Muscle layer of colon (tissue), 2 donors: ENCODE data around the gene MSMB.
"Not testable (repeated sequence)": the region's sequence is repeated elsewhere in the genome, so short reads cannot be mapped to it uniquely, and the experiment has no call there.

Source experiments
- H3K27ac ChIP-seq: one replicate; pipeline ENCODE4 v1.7.0; 2013; ENCODE audit warnings: low read depth, mild to moderate bottlenecking, low read length, moderate library complexity
- H3K27me3 ChIP-seq, 2 donors: one replicate each; pipeline ENCODE4 v1.7.0; 2013; ENCODE audit warnings: low read length in 2 of 2, mild to moderate bottlenecking in 2 of 2; ENCODE audit not compliant: insufficient read depth in 2 of 2, control insufficient read depth in 1 of 2
- H3K36me3 ChIP-seq: one replicate; pipeline ENCODE4 v1.7.0; 2013; ENCODE audit warnings: mild to moderate bottlenecking, low read length; ENCODE audit not compliant: insufficient read depth
- H3K4me1 ChIP-seq: one replicate; pipeline ENCODE4 v1.7.0; 2013; ENCODE audit warnings: mild to moderate bottlenecking, low read length; ENCODE audit not compliant: insufficient read depth
- H3K4me3 ChIP-seq, 2 donors: one replicate each; pipeline ENCODE4 v1.7.0; 2013; ENCODE audit warnings: low read length in 2 of 2, low read depth in 1 of 2, mild to moderate bottlenecking in 1 of 2, moderate library complexity in 1 of 2
- H3K9ac ChIP-seq: one replicate; pipeline ENCODE4 v1.7.0; 2013; ENCODE audit warnings: low read length
- H3K9me3 ChIP-seq: one replicate; pipeline ENCODE4 v1.7.0; 2013; ENCODE audit warnings: mild to moderate bottlenecking, low read length
- donor health status: abdominal sarcoma.
- donor health status: Adenocarcinoma of cecum.

Gene MSMB

DNA sequence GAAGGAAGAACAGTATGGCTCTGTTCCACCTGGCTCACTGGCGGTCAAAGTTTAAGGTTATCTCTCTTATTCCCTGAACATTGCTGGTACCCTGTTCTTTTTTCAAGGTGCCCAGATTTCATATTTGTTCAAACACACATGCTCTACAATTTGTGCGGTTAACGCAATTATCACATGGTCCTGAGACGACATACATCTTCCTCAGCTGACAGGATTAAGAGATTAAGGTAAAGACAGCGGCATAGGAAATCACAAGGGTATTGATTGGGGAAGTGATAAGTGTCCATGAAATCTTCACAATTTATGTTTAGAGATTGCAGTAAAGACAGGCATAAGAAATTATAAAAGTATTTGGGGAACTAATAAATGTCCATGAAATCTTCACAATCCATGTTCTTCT is 46.1 kb downstream of the MSMB start:
- H3K9me3 ChIP-seq, H3K4me3 ChIP-seq, H3K4me1 ChIP-seq, H3K9ac ChIP-seq, H3K27me3 ChIP-seq, H3K27ac ChIP-seq: not testable (repeated sequence)
- peaks cover 49% of the 10 kb centered on the region for H3K36me3 ChIP-seq

GRCh38 chr10:45997994-45998763 is 47.9 kb downstream of the MSMB start:
- no peaks in the 10 kb centered on the region for H3K4me1 ChIP-seq
- H3K9ac ChIP-seq = no peak overlapping the region

GRCh38 chr10:45997557-45997956 is 48.5 kb downstream of the MSMB start:
- H3K27me3 ChIP-seq = no peaks in the 10 kb centered on the region
- H3K36me3 ChIP-seq = peaks cover 25% of the 10 kb centered on the region
- no peak overlapping the region for H3K9ac ChIP-seq
- no peaks in the 10 kb centered on the region for H3K4me1 ChIP-seq
- H3K27ac ChIP-seq = no peak overlapping the region
- no peaks in the 10 kb centered on the region for H3K9me3 ChIP-seq
- no peak overlapping the region for H3K4me3 ChIP-seq

More at GRCh38 chr10:45997994-45998763, 47.9 kb downstream of the MSMB start:
- Histone ChIP-seq H3K27ac (no peak overlapping the region), H3K9me3 (no peaks in the 10 kb centered on the region), H3K36me3 (peaks cover 31% of the 10 kb centered on the region), H3K4me3 (no peak overlapping the region), H3K27me3 (no peaks in the 10 kb centered on the region)

DNA sequence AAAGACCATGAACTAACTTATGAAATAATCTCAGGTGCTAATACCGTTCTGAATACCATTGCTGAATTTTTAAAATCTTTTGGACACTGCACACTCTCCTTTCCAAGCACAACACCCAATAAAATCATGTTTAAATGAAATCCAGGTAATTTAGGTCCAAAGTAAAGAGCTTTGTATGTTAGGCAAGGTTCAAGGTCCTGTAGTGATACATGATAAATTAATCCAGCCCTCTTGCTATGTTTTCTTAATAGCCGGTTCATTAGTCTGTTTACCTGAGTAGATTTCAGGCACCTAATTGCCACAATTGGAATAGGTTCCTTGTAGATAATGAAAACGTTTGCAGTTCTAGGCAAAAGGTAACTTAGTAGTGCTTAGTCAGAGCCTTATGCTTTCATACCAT is 60.5 kb downstream of the MSMB start:
- not testable (repeated sequence) for H3K27ac ChIP-seq, H3K36me3 ChIP-seq, H3K9me3 ChIP-seq, H3K4me3 ChIP-seq, H3K9ac ChIP-seq, H3K27me3 ChIP-seq, H3K4me1 ChIP-seq

DNA sequence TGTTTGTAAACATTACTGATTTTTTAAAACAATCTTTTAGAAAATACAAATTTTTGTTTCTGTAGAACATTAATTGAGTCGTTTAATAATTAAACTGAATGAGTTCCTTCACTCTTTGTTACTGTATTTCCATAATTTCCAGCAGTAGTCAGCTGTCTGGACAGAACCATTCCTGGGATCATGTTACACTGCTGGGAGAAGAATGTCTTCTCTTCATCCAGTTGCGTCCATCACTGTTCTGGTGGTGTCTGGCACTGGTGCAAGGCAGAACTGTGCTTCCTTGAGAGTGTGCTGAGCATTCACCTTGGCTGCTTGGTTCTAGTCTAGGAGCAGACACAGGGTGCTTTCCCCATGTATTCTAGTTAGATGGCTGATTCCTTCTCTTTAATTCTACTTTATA is 61.6 kb downstream of the MSMB start:
- not testable (repeated sequence) for H3K4me3 ChIP-seq, H3K36me3 ChIP-seq, H3K27me3 ChIP-seq, H3K9me3 ChIP-seq, H3K9ac ChIP-seq, H3K4me1 ChIP-seq, H3K27ac ChIP-seq

- H3K4me1 ChIP-seq, H3K27ac ChIP-seq, H3K9me3 ChIP-seq, H3K27me3 ChIP-seq, H3K4me3 ChIP-seq, H3K9ac ChIP-seq, H3K36me3 ChIP-seq: not testable (repeated sequence)
Measured at GRCh38 chr10:45983538-45984186, 62.4 kb downstream of the MSMB start.
